ENCODE measurements around the gene HEXA. TPM values are rescaled to one million over a fixed set of nuclear protein-coding genes. Genes with fewer than 3 reads are reported as not detected.

HEXA gene
- total RNA-seq, 4 donors from 2014 or later, result 51.0 to 59.3 (median 53.6) TPM

GRCh38 chr15:72368325-72368724 lies 7.5 kb downstream of the HEXA start:
- H3K27ac ChIP-seq (replicated peaks in 1 of 4), result peak overlapping the region in 1 of 4 donors; percentile 18

GRCh38 chr15:72365844-72366243 lies 10.0 kb downstream of the HEXA start:
- intact Hi-C loops (cut with DNase I), result no loop called here
- Histone ChIP-seq H3K27me3 (no peaks in the 10 kb centered on the region), H3K4me1 (peaks cover 5 to 23% (median 20%) of the 10 kb centered on the region in 4 donors), H3K9me3 (no peaks in the 10 kb centered on the region), H3K27ac (replicated peaks in 1 of 4) (no peak overlapping the region), H3K4me3 (no peak overlapping the region), H3K36me3 (peaks cover 0 to 40% (median 11%) of the 10 kb centered on the region in 4 donors)
- TF ChIP-seq EP300 (IDR thresholded peaks at IDR 0.05) (no peak), POLR2A (IDR thresholded peaks at IDR 0.05; ENCODE audit: low read depth) (no peak), POLR2AphosphoS5 (IDR thresholded peaks at IDR 0.05) (no peak), CTCF (IDR thresholded peaks at IDR 0.05) (no peak)
- 83% methylated on average over 1 of the region's 1 CpG for WGBS
- no peak for DNase-seq (ENCODE audit: extremely low spot score)

More at GRCh38 chr15:72368325-72368724, 7.5 kb downstream of the HEXA start:
- 60% methylated on average over 2 of the region's 2 CpGs for WGBS
- peaks cover 5 to 40% (median 32%) of the 10 kb centered on the region in 4 donors for H3K4me1 ChIP-seq
- peaks cover 0 to 46% (median 11%) of the 10 kb centered on the region in 4 donors for H3K36me3 ChIP-seq
- no peak overlapping the region for H3K4me3 ChIP-seq
- H3K27me3 ChIP-seq, result no peaks in the 10 kb centered on the region
- DNase-seq (ENCODE audit: extremely low spot score), result no peak
- TF ChIP-seq EP300 (IDR thresholded peaks at IDR 0.05) (no peak), POLR2AphosphoS5 (IDR thresholded peaks at IDR 0.05) (no peak), POLR2A (IDR thresholded peaks at IDR 0.05; ENCODE audit: low read depth) (no peak), CTCF (IDR thresholded peaks at IDR 0.05) (no peak)
- H3K9me3 ChIP-seq, result no peaks in the 10 kb centered on the region
- intact Hi-C loops (cut with DNase I), result no loop called here

- Histone ChIP-seq H3K9me3 (no peaks in the 10 kb centered on the region), H3K4me1 (peaks cover 14 to 24% (median 21%) of the 10 kb centered on the region in 4 donors), H3K27me3 (no peaks in the 10 kb centered on the region), H3K36me3 (peaks cover 0 to 26% (median 6%) of the 10 kb centered on the region in 4 donors), H3K27ac (replicated peaks in 1 of 4) (no peak overlapping the region), H3K4me3 (no peak overlapping the region)
- no peak for DNase-seq (ENCODE audit: extremely low spot score)
- TF ChIP-seq EP300 (IDR thresholded peaks at IDR 0.05) (no peak), POLR2A (IDR thresholded peaks at IDR 0.05; ENCODE audit: low read depth) (no peak), CTCF (IDR thresholded peaks at IDR 0.05) (no peak), POLR2AphosphoS5 (IDR thresholded peaks at IDR 0.05) (no peak)
- intact Hi-C loops (cut with DNase I), result no loop called here
- 81% methylated on average over 1 of the region's 1 CpG for WGBS
These were observed 14.6 kb downstream of the HEXA start for GRCh38 chr15:72361176-72361575.

- Histone ChIP-seq H3K4me1 (peaks cover 14 to 24% (median 21%) of the 10 kb centered on the region in 4 donors), H3K36me3 (peaks cover 11 to 47% (median 31%) of the 10 kb centered on the region in 4 donors), H3K9me3 (no peaks in the 10 kb centered on the region), H3K27ac (replicated peaks in 1 of 4) (peak overlapping the region in 2 of 4 donors; percentile 3 to 14), H3K4me3 (no peak overlapping the region), H3K27me3 (no peaks in the 10 kb centered on the region)
- intact Hi-C loops (cut with DNase I), result no loop called here
- peak in 1 of 2 donors; percentile 47 for TF ChIP-seq POLR2AphosphoS5 (IDR thresholded peaks at IDR 0.05)
- TF ChIP-seq CTCF (IDR thresholded peaks at IDR 0.05), result no peak
- no peak for DNase-seq (ENCODE audit: extremely low spot score)
- WGBS, result 69% methylated on average over 7 of the region's 7 CpGs
These were observed 17.1 kb downstream of the HEXA start for GRCh38 chr15:72358650-72359171.

GRCh38 chr15:72358121-72358520 lies 17.7 kb downstream of the HEXA start:
- peaks cover 14 to 24% (median 21%) of the 10 kb centered on the region in 4 donors for H3K4me1 ChIP-seq
- intact Hi-C loops (cut with DNase I), result no loop called here
- no peak overlapping the region for H3K4me3 ChIP-seq
- TF ChIP-seq CTCF (IDR thresholded peaks at IDR 0.05) (no peak), POLR2A (IDR thresholded peaks at IDR 0.05; ENCODE audit: low read depth) (no peak), POLR2AphosphoS5 (IDR thresholded peaks at IDR 0.05) (no peak), EP300 (IDR thresholded peaks at IDR 0.05) (no peak)
- H3K27ac ChIP-seq (replicated peaks in 1 of 4), result peak overlapping the region in 1 of 4 donors; percentile 3
- no peak for DNase-seq (ENCODE audit: extremely low spot score)
- peaks cover 17 to 49% (median 37%) of the 10 kb centered on the region in 4 donors for H3K36me3 ChIP-seq
- 93% methylated on average over 3 of the region's 3 CpGs for WGBS
- H3K9me3 ChIP-seq, result no peaks in the 10 kb centered on the region
- H3K27me3 ChIP-seq, result no peaks in the 10 kb centered on the region

Measured in esophagus muscularis mucosa (tissue), 4 donors.